ENCODE data around the gene HMGCS2.
"Not testable (repeated sequence)": the region's sequence is repeated elsewhere in the genome, so short reads cannot be mapped to it uniquely, and the experiment has no call there.

DNA sequence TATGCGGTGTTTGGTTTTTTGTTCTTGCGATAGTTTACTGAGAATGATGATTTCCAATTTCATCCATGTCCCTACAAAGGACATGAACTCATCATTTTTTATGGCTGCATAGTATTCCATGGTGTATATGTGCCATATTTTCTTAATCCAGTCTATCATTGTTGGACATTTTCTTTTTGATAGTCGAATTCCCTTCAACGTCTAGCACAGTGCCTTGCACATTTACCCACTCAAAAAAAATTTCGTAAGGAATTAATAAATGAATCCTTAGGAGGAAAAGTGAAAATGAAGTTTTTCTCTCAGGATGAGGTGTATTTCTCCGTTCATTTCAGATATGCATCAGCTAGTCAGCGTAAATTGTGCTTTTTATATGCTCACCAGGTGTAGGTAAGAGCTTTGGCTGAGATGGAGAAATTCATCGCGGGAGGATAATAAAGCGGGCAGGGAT lies 57.3 kb downstream of the HMGCS2 start:
- TF ChIP-seq EZH2 (IDR thresholded peaks at IDR 0.05; ENCODE audit: borderline replicate concordance, low read length), result not testable (repeated sequence)
- TF ChIP-seq, protein P1, sequence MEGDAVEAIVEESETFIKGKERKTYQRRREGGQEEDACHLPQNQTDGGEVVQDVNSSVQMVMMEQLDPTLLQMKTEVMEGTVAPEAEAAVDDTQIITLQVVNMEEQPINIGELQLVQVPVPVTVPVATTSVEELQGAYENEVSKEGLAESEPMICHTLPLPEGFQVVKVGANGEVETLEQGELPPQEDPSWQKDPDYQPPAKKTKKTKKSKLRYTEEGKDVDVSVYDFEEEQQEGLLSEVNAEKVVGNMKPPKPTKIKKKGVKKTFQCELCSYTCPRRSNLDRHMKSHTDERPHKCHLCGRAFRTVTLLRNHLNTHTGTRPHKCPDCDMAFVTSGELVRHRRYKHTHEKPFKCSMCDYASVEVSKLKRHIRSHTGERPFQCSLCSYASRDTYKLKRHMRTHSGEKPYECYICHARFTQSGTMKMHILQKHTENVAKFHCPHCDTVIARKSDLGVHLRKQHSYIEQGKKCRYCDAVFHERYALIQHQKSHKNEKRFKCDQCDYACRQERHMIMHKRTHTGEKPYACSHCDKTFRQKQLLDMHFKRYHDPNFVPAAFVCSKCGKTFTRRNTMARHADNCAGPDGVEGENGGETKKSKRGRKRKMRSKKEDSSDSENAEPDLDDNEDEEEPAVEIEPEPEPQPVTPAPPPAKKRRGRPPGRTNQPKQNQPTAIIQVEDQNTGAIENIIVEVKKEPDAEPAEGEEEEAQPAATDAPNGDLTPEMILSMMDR (IDR thresholded peaks at IDR 0.05; ENCODE audit: low read length), result not testable (repeated sequence)

All from OCI-LY1 (cell line).